COLO829 (cell line): ENCODE data around the gene MAX.
"Not testable (repeated sequence)": the region's sequence is repeated elsewhere in the genome, so short reads cannot be mapped to it uniquely, and the experiment has no call there.

Experiments used
- DNase-seq: peaks from one replicate; pipeline ENCODE4 v3.0.0; 2012; ENCODE audit warnings: low spot score

Gene MAX

GRCh38 chr14:65034021-65034420 is 68.3 kb downstream of the MAX start:
- DNase-seq: no peak

GRCh38 chr14:65033181-65033580 is 69.1 kb downstream of the MAX start:
- DNase-seq: no peak

- DNase-seq: no peak
Measured at GRCh38 chr14:65032319-65032718, 70.0 kb downstream of the MAX start.

GRCh38 chr14:65031321-65031720 is 71.0 kb downstream of the MAX start:
- DNase-seq: not testable (repeated sequence)

GRCh38 chr14:65028937-65029336 is 73.4 kb downstream of the MAX start:
- no peak for DNase-seq

GRCh38 chr14:65027127-65027799 is 75.1 kb downstream of the MAX start:
- no peak for DNase-seq

- DNase-seq: no peak
Measured at GRCh38 chr14:65026526-65026925, 75.8 kb downstream of the MAX start.

GRCh38 chr14:65025818-65026217 is 76.5 kb downstream of the MAX start:
- DNase-seq: no peak
